Measurements from ENCODE around the gene ZNF616. TPM values are rescaled to one million over a fixed set of nuclear protein-coding genes. Genes with fewer than 3 reads are reported as not detected.

Gene ZNF616
- total and polyA plus RNA-seq, 2 of the 8 experiments (the other 6 are each of a cell fraction or from before 2014, with no cell fraction given): 5.7 to 40.5 TPM

DNA sequence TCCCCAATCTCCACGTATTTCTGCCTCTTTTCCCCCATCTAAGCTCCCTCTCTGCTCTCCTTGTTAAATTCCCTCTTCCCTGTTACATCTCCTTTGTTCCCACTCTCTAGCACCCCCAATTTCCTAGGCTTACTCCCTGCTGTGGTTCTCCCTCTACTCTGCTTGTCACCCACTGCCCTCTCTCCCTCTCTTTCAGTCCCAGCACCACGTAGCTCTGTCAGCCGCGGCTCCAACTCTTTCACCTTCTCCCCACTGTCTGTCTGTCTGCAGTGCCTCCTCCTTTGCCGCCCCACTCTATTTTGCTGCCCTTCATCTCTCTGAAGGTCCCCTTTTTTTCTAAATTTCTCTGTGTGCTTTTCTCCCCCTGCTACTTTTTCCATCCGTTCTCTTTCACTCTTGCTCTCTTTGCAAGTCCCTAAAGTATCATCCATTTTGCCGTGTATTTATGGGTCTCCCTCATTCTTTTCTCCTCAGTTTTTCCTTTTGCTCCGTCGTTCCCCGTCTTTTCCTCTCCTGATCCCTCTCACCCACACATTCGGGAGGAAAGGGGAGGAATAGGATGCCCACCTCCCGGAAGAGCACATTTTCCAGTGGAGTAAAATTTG is 45.1 kb downstream of the ZNF616 start:
- Histone ChIP-seq H2BK15ac (ENCODE audit: low read length) (no peak overlapping the region), H3K79me2 (ENCODE audit: control insufficient read depth in 1 of 2, insufficient read depth in 2 of 2, low read length in 2 of 2) (peaks cover 0 to 37% of the 10 kb centered on the region in 2 experiments; a peak in 2 of 4 replicates), H2BK20ac (ENCODE audit: low read length) (no peak overlapping the region), H3K27me3 (replicated peaks in 1 of 4; ENCODE audit: control insufficient read depth in 3 of 4, extremely low read depth in 1 of 4, insufficient read depth in 3 of 4, low read length in 3 of 4) (0 out of 7 replicates have a peak, but pooled peaks cover 0 to 2% (median 0%) of the 10 kb centered on the region in 4 experiments), H3K4me3 (ENCODE audit: extremely low read depth in 1 of 4, insufficient read depth in 2 of 4, low read depth in 3 of 4, low read length in 4 of 4) (peak overlapping the region; percentile 88 to 100 (median 97)), H2BK12ac (ENCODE audit: low read depth, low read length) (no peak overlapping the region), H3K23ac (ENCODE audit: insufficient read length) (no peak overlapping the region), H3K4me1 (replicated peaks in 1 of 4; ENCODE audit: control insufficient read depth in 3 of 4, insufficient read depth in 4 of 4, low read length in 3 of 4) (peaks cover 0 to 2% (median under 1%) of the 10 kb centered on the region in 4 experiments; a peak in 2 of 7 replicates), H3K18ac (ENCODE audit: extremely low read depth, low read length) (no peak overlapping the region), H3K4me2 (ENCODE audit: insufficient read depth in 1 of 2, low read depth in 2 of 2, low read length in 2 of 2) (peak overlapping the region; percentile 90 to 99), H3K14ac (ENCODE audit: insufficient read length) (no peak overlapping the region), H2BK120ac (replicated peaks; ENCODE audit: low read depth, low read length) (no peak overlapping the region), H3K23me2 (ENCODE audit: low read depth, low read length) (peaks cover 8% of the 10 kb centered on the region), H3K27ac (ENCODE audit: low read depth, low read length) (no peak overlapping the region), H3K79me1 (ENCODE audit: low read depth, low read length) (peaks cover 3% of the 10 kb centered on the region), H2AK5ac (ENCODE audit: low read depth, low read length) (no peak overlapping the region), H3K36me3 (ENCODE audit: control insufficient read depth in 2 of 4, insufficient read depth in 4 of 4, low read length in 3 of 4) (no peaks in the 10 kb centered on the region; a peak in 2 of 8 replicates), H4K8ac (ENCODE audit: extremely low read depth, insufficient read depth, low read length) (no peak overlapping the region), H4K20me1 (replicated peaks in 1 of 2; ENCODE audit: control insufficient read depth in 1 of 2, insufficient read depth in 2 of 2, low read length in 2 of 2) (peaks cover 0 to 3% of the 10 kb centered on the region in 2 experiments), H2AFZ (ENCODE audit: low read length) (no peak overlapping the region), H3K9me3 (ENCODE audit: insufficient read depth in 2 of 2, low read depth in 1 of 2, low read length in 1 of 2) (peaks cover 8 to 15% of the 10 kb centered on the region in 2 experiments), H3K4ac (replicated peaks; ENCODE audit: insufficient read length, low read depth, low read length) (no peak overlapping the region), H3K56ac (replicated peaks; ENCODE audit: insufficient read length, low read depth, low read length) (no peak overlapping the region), H3K9ac (replicated peaks in 1 of 4; ENCODE audit: extremely low read depth in 1 of 4, low read depth in 3 of 4, low read length in 3 of 4) (peak overlapping the region in 3 of 4 experiments; percentile 69 to 96 (median 70); a peak in 5 of 7 replicates), H2BK5ac (ENCODE audit: low read depth, low read length) (no peak overlapping the region), H4K5ac (ENCODE audit: insufficient read length, low read depth, low read length) (no peak overlapping the region), H4K91ac (replicated peaks; ENCODE audit: insufficient read length, low read length) (no peak overlapping the region)
- TF ChIP-seq ASH2L (IDR thresholded peaks at IDR 0.05; ENCODE audit: low read length) (no peak), CBX8 (IDR thresholded peaks at IDR 0.05; ENCODE audit: borderline replicate concordance, low read depth, low read length) (no peak), POU5F1 (IDR thresholded peaks at IDR 0.05; ENCODE audit: low read depth, low read length) (no peak), POLR2AphosphoS5 (IDR thresholded peaks at IDR 0.05; ENCODE audit: low read depth, low read length) (no peak), JUN (IDR thresholded peaks at IDR 0.05; ENCODE audit: low read depth, low read length) (no peak), TBP (IDR thresholded peaks at IDR 0.05; ENCODE audit: low read depth, low read length) (no peak)
- CTCF ChIA-PET (ENCODE audit: partially characterized antibody): interaction anchor here (1.0 kb wide), 1 partner anchor 157 kb away, joined by 3 read pairs; no protein-coding TSS in a partner anchor
- POLR2A ChIA-PET (ENCODE audit: partially characterized antibody): interaction anchor here (0.8 to 1.0 kb wide), 2 partner anchors 35 to 360 kb away, joined by 3 read pairs; no protein-coding TSS in a partner anchor
- FAIRE-seq (no peak), DNase-seq (ENCODE audit: low read depth in 1 of 2, low spot score in 2 of 2) (no peak)
- 6% methylated on average over 9 of the region's 12 CpGs; no CpG with 5 or more reads in 1 of the 2 experiments for WGBS, 2 experiments (ENCODE audit: extremely low coverage in 1 of 2, insufficient coverage in 1 of 2, insufficient read length in 1 of 2, insufficient replicate concordance in 2 of 2, low coverage in 1 of 2, low lambda C conversion rate in 2 of 2, missing lambda C conversion rate in 1 of 2)

Data from H1 (cell line).